Cardiac muscle cell (in vitro differentiated cells and primary cell): ENCODE results near the gene EPHA10. TPM values are rescaled to one million over a fixed set of nuclear protein-coding genes. Genes with fewer than 3 reads are reported as not detected.

Experiments
- DNase-seq, 2 donors: peaks; one replicate each; pipeline versions ENCODE4 v3.0.0 to v3.0.0-alpha.2; 2010 to 2017; ENCODE audit warnings: low read depth in 1 of 2, low spot score in 1 of 2
- H3K27ac ChIP-seq: fragments of 200-600 bp; sonication (generic); 2 replicates; pipeline ENCODE4 v1.5.1; 2016
- H3K27me3 ChIP-seq: fragments of 200-600 bp; sonication (generic); 2 replicates; pipeline ENCODE4 v1.6.0; 2016; ENCODE audit warnings: control low read depth
- H3K36me3 ChIP-seq: fragments of 200-600 bp; sonication (generic); 2 replicates; pipeline ENCODE4 v1.5.1; 2016; ENCODE audit warnings: control low read depth
- H3K4me1 ChIP-seq: fragments of 200-600 bp; sonication (generic); 2 replicates; pipeline ENCODE4 v1.8.1; 2017; ENCODE audit warnings: low read depth, mild to moderate bottlenecking, mixed run types
- H3K4me3 ChIP-seq: fragments of 200-600 bp; sonication (generic); 2 replicates; pipeline ENCODE4 v1.5.1; 2016; ENCODE audit warnings: mild to moderate bottlenecking
- H3K9me3 ChIP-seq: fragments of 200-600 bp; sonication (generic); 2 replicates; pipeline ENCODE4 v1.5.1; 2017; ENCODE audit warnings: low read depth, mild to moderate bottlenecking, control low read depth
- polyA plus RNA-seq: library from polyadenylated mRNA; unstranded; fragments of >200 nt; fragmentation: Nextera tagmentation; extraction: Ambion mirVana; gene quantifications from 2 replicates; pipeline ENCODE4 v1.2.1, GENCODE V29; 2016
- total RNA-seq: library from RNA; depleted of rRNA; stranded (reverse); fragments of >200 nt; gene quantifications from 2 replicates; pipeline ENCODE4 v1.2.3, GENCODE V29; 2016
- TF ChIP-seq, protein P1 (sequence below): IDR thresholded peaks from 2 replicates; pipeline ENCODE4 v1.5.1; 2012; ENCODE audit warnings: low read depth, mild to moderate bottlenecking, low read length

EPHA10 gene
- total and polyA plus RNA-seq, 2 experiments from 2014 or later, result 0.38 TPM; not detected in 1

DNA sequence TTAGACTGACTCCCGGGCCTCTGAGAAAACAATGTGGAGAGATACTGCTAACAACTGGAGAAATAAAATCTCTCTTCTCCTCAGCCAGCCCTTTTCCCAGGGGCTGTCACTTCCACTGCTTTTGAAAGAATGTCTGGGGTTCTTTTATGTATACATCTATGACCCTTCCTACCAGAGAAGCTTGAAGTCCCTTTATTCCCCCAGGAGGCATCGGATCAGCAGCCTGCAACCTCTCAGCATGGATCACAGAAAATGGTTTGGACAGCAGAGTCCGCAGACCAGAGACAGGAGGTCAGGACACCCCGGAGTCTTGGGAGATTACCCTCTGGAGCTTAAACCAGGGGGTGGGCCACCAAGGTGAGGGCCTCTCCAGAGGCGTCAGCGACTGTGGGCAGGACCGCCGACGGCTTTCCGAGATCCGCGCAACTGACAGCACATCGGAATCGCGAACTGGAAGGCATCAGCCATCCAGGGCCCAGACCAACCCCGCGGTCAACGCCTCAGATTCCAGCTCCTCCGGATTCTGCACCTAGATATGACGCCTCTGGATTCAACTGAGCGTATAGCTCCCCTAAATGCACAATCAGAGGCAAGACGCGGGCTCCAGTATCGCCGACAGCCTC, 1.0 kb downstream of the EPHA10 start:
- H3K27me3 ChIP-seq, result peaks cover 100% of the 10 kb centered on the region
- no peak overlapping the region for H3K4me3 ChIP-seq
- H3K36me3 ChIP-seq, result no peaks in the 10 kb centered on the region
- TF ChIP-seq, protein P1, sequence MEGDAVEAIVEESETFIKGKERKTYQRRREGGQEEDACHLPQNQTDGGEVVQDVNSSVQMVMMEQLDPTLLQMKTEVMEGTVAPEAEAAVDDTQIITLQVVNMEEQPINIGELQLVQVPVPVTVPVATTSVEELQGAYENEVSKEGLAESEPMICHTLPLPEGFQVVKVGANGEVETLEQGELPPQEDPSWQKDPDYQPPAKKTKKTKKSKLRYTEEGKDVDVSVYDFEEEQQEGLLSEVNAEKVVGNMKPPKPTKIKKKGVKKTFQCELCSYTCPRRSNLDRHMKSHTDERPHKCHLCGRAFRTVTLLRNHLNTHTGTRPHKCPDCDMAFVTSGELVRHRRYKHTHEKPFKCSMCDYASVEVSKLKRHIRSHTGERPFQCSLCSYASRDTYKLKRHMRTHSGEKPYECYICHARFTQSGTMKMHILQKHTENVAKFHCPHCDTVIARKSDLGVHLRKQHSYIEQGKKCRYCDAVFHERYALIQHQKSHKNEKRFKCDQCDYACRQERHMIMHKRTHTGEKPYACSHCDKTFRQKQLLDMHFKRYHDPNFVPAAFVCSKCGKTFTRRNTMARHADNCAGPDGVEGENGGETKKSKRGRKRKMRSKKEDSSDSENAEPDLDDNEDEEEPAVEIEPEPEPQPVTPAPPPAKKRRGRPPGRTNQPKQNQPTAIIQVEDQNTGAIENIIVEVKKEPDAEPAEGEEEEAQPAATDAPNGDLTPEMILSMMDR, result no peak
- H3K27ac ChIP-seq, result no peak overlapping the region
- H3K9me3 ChIP-seq, result no peaks in the 10 kb centered on the region
- no peak for DNase-seq
- H3K4me1 ChIP-seq, result no peaks in the 10 kb centered on the region

DNA sequence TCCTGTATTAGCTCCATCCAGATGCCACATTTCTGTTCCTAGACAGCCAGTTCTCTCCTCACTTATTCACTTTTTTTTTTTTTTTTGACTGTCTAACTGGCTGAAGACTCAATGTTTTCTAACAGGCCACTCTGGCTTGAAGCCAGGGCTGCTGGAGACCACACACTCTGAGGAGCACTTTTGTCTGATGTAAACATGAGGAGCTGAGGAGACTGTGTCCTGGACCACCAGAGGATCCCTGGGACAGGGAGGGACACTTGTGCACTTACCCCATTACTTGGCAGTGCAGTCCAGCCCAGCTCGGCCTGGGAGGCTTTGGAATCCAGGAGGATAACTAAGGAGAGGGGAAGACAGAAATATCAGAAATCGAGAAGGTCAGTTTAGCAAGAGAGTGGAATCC, 2.4 kb downstream of the EPHA10 start:
- Histone ChIP-seq H3K4me1 (no peaks in the 10 kb centered on the region), H3K36me3 (no peaks in the 10 kb centered on the region), H3K27ac (no peak overlapping the region), H3K4me3 (no peak overlapping the region), H3K27me3 (peaks cover 100% of the 10 kb centered on the region), H3K9me3 (no peaks in the 10 kb centered on the region)
- TF ChIP-seq, protein P1, result no peak
- DNase-seq, result no peak

DNA sequence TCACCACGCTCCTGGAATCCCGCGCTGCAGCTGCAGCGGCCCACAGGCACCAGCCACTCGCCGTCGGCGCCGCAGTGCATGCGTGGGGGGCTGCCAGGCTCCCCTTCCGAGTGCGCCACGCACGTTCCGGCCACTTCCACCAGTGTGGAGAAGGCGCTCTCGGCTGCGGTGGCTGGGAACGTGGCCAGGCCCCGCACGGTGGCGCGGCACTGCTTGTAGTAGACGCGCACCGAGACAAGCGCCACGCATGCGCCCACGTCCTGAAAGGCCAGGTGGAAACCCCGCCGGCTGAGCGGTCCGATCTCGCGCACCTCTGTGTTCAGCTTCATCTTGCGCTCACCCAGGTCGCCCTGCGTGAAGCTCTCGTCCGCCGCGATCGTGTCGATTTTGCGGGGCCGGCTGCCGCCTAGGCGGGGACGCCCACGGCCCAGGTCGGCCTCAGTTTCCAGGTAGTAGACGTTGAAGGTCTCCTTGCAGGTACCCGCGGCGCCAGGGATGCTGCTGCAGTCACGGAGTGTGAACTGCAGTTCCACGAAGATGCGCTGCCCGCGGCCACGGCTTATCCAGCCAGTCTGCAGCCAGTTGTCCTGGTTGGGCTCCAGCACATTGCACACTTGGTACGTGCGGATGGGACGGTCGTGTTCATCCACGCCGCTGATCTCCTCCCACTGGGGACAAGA, 3.4 kb downstream of the EPHA10 start:
- DNase-seq, result no peak
- Histone ChIP-seq H3K4me3 (no peak overlapping the region), H3K9me3 (no peaks in the 10 kb centered on the region), H3K27ac (no peak overlapping the region), H3K4me1 (no peaks in the 10 kb centered on the region), H3K27me3 (peaks cover 100% of the 10 kb centered on the region), H3K36me3 (no peaks in the 10 kb centered on the region)
- TF ChIP-seq, protein P1, result no peak

DNA sequence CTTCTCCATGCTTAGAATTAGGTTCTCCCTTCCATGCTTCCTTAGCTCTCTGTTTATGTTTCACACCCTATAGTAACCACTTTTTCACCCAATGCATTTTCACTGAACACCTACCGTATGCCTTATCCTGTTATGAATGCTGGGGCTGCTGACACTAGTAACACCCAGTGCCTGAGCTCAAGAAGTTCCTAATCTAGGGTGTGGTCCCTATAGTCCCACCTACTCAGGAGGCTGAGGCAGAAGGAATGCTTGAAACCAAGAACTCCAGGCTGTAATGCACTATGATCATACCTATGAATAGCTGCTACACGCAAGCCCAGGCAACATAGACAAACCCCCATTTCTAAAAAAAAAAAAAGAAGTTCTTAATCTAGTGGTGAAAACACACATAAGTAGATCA, 5.5 kb downstream of the EPHA10 start:
- Histone ChIP-seq H3K4me3 (no peak overlapping the region), H3K27ac (no peak overlapping the region), H3K27me3 (peaks cover 100% of the 10 kb centered on the region), H3K36me3 (no peaks in the 10 kb centered on the region), H3K4me1 (no peaks in the 10 kb centered on the region), H3K9me3 (no peaks in the 10 kb centered on the region)
- TF ChIP-seq, protein P1, result no peak
- no peak for DNase-seq

DNA sequence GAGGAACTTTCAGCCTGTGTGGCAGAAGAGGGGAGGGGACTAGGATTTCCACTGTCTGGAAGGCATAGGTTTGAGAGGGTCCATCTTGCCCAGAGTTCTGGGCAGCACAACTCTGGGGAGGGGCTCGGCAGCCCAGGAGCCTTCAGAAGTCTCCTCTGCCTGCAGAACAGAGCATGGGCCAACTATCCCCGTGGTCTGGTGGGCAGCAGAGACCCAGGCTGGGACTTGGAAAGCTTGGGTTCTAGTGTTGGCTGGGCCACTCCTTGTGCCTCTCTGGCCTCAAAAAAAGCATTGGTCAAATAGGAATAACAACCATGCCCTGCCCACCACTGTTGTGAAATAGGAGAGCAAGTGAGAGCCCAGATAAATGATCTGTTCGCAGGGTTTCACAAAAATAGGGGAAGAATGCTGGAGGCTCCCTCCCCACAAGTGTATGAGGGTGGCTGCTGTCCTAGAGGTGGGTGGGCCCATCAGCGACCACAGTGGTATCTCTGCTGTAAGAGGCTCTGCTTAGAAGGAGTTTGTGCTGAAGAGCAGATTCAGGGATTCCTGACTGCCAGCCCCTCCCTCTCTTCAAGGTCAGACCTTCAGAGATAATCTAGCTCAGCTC, 8.9 kb downstream of the EPHA10 start:
- Histone ChIP-seq H3K27ac (no peak overlapping the region), H3K4me3 (no peak overlapping the region), H3K9me3 (no peaks in the 10 kb centered on the region), H3K4me1 (no peaks in the 10 kb centered on the region), H3K36me3 (no peaks in the 10 kb centered on the region), H3K27me3 (peaks cover 100% of the 10 kb centered on the region)
- no peak for DNase-seq
- TF ChIP-seq, protein P1, result no peak
